GM21737 (cell line): ENCODE data around the gene FOXP1.
A peak's percentile ranks its signal among the peaks of the same experiment; 100 is the strongest.

Experiments used
- ATAC-seq: cut with Tn5 transposase; IDR thresholded peaks from one replicate; pipeline ENCODE4 v1.9.1; 2021; ENCODE audit warnings: mild to moderate bottlenecking, moderate library complexity; ENCODE audit not compliant: unreplicated experiment

Gene FOXP1

GRCh38 chr3:71140477-71140876 is 443.1 kb downstream of the FOXP1 start:
- no peak for ATAC-seq

- ATAC-seq: no peak
Observed at GRCh38 chr3:71139496-71139895, 444.0 kb downstream of the FOXP1 start.

GRCh38 chr3:71138410-71138809 is 445.1 kb downstream of the FOXP1 start:
- no peak for ATAC-seq

- no peak for ATAC-seq
Observed at GRCh38 chr3:71136276-71136675, 447.3 kb downstream of the FOXP1 start.

GRCh38 chr3:71135373-71136088 is 448.0 kb downstream of the FOXP1 start:
- no peak for ATAC-seq

- ATAC-seq: no peak
Observed at GRCh38 chr3:71134521-71134920, 449.0 kb downstream of the FOXP1 start.

GRCh38 chr3:71133865-71134264 is 449.7 kb downstream of the FOXP1 start:
- no peak for ATAC-seq

- no peak for ATAC-seq
Observed at GRCh38 chr3:71132995-71133730, 450.4 kb downstream of the FOXP1 start.

GRCh38 chr3:71131375-71132314 is 451.9 kb downstream of the FOXP1 start:
- no peak for ATAC-seq

GRCh38 chr3:71130471-71131374 is 452.8 kb downstream of the FOXP1 start:
- peak; percentile 72 for ATAC-seq

- ATAC-seq: no peak
Observed at GRCh38 chr3:71129611-71130431, 453.7 kb downstream of the FOXP1 start.

GRCh38 chr3:71128961-71129360 is 454.6 kb downstream of the FOXP1 start:
- ATAC-seq: no peak

- ATAC-seq: no peak
Observed at GRCh38 chr3:71127844-71128243, 455.7 kb downstream of the FOXP1 start.

GRCh38 chr3:71127052-71127831 is 456.3 kb downstream of the FOXP1 start:
- no peak for ATAC-seq

GRCh38 chr3:71125738-71126137 is 457.8 kb downstream of the FOXP1 start:
- ATAC-seq: no peak

GRCh38 chr3:71124048-71124447 is 459.5 kb downstream of the FOXP1 start:
- ATAC-seq: no peak

GRCh38 chr3:71122641-71123040 is 460.9 kb downstream of the FOXP1 start:
- no peak for ATAC-seq

GRCh38 chr3:71121429-71122167 is 461.9 kb downstream of the FOXP1 start:
- no peak for ATAC-seq
